ENCODE data around the gene HACD4.
"Not testable (repeated sequence)": the region's sequence is repeated elsewhere in the genome, so short reads cannot be mapped to it uniquely, and the experiment has no call there.

Gene HACD4

DNA sequence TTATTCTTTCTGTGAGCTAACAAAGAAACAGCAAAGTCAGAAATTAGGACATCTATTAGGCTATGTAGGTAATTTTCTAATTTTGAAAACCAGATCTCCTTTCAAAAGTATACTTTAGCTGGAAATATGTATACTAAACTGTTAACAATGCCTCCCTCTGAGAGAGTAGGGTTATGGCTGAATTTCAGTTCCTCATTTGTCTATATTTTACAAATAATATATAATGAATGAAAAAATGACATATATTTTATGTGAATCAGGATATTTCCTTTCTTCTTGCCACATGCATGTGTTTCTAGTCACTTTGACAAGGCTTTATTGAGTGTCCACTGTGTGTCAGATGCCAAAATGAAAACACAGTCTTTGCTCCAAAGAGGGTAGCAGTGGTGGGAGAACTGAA is 15.4 kb downstream of the HACD4 start:
- DNase-seq, result no peak

DNA sequence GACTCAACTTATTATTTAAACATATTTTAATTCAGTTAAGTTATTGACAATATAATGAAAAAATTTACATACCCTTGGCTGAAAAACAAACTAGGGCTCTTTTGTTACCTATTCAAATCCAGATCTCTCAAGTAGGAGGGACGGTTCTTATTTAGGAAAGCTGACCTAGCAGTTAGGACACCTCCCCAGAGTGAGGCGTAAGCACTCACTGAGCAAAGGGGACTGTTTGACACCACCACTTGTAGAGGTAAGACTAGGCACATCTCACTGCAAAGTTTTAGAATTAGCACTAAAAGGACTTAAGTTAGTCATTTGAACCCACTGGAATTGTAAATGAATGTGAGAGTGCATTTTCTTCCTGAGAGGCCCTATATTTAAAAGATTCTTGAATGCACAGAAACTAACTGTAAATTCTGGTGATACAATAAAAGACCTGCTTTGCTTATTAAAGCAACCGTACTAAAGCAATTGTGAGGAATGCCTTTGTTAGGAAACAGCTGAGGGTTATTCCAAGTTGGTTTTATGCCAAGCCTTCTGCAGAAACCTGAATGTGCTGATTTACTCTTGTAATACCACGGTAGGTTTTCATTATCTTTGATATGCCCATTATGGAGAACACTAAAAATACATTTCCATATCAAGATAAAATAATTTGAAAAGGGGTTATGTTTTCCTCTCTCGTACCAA is 16.2 kb downstream of the HACD4 start:
- DNase-seq, result peak; percentile 13

DNA sequence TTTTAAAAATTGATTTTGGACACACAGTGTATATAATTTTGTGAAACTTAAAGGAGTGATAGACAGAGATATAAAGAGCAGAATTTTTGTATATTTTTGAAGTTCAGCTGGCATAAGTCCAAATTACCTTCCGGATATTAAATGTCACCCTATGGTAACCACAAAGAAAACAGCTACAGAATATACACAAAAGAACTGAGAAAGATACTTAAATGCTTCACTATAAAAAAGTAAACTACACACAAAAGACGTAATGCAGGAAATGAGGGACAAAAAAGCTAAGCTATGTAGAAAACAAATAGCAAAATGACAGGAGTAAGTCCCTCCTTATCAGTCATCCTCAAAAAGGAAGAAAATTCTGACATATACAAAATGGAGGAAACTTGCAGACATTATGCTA is 29.4 kb downstream of the HACD4 start:
- no peak for DNase-seq

GRCh38 chr9:21001581-21001980 is 29.9 kb downstream of the HACD4 start:
- no peak for DNase-seq

DNA sequence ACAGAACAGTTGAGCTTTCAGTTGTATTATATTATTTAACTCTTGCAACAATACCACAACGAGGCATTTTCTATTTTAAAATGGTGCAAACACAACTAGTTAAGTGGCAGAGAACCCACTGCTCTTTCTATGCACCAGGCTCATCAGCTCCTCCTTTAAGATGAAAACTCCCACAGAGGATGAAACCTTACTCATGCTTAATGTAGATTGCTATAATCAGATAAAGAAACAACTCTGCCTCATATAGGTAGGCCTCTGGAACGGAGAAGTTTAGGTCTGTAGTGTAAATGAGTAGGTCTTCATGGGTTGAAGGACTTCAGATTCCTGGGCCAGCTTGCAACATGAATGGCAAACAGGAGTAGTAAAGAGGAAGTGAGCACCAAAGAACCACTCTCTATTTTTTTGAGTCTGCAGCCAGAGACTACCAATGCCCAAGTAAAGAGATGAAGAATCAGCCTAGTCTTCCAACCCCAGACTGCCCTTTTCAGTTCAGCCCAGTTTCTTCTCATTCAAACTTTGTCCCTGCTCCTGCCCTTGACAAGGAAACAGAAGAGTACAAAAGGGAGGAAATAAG is 33.9 kb downstream of the HACD4 start:
- no peak for DNase-seq

- no peak for DNase-seq
These were observed 34.6 kb downstream of the HACD4 start for GRCh38 chr9:20996809-20997208.

GRCh38 chr9:20995616-20996015 is 35.8 kb downstream of the HACD4 start:
- no peak for DNase-seq

DNA sequence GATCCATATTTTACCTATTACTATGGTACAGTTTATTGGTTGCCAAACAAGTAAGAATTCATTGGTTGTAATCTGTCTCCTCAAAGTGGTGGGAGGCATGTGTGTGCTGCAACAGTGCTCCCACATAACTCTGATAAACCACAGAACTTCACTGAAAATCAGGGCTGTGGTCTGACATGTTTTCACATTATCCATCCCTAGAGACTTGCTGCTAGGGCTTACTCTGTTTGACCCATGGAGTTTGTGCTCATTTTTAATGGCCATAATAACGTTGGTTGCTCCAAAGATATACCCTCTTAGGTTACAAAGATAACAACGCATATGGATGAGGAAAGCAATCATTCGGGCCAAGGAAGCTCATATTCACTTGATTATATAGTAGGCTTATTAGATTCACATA is 37.0 kb downstream of the HACD4 start:
- DNase-seq, result no peak

DNA sequence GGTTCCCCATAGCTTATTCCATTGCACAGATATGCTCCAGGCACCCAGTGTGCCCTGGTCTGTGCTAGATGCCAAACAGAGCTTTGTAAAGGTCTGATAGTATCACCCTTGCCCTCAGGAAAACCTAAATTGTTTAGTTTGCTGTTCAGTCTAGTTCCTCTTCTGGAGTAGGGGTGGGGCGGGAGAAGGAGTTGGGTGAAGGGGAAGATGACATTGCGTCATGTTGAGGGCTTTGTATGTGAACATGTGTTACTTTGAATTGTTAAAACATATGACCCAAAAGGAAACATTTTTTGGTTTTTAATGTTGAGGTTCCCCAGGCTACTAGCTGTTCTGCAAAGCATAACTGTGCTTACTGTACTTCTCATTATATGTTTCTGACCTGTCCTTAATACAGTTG is 40.6 kb downstream of the HACD4 start:
- DNase-seq, result no peak

- no peak for DNase-seq
These were observed 41.5 kb downstream of the HACD4 start for GRCh38 chr9:20989923-20990341.

GRCh38 chr9:20988671-20989315 is 42.6 kb downstream of the HACD4 start:
- DNase-seq, result no peak

DNA sequence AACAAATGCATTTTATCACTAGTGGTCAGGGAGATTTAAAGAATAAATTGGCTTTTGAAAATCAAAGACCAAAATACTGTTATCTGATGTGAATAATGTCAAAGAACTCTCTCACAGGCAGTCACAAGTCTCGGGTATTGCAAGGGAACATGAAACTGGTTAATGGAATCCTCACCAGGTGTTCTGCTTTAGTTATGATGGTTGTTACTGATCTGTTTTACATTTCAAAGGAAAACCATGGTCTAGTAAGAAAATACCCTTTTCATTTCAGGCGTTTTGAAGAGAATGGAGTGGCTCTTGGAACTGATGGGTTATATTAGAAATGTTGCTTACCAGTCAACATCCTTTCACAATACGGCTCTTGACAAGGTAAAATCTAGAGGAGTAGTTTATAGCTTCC is 43.4 kb downstream of the HACD4 start:
- no peak for DNase-seq

DNA sequence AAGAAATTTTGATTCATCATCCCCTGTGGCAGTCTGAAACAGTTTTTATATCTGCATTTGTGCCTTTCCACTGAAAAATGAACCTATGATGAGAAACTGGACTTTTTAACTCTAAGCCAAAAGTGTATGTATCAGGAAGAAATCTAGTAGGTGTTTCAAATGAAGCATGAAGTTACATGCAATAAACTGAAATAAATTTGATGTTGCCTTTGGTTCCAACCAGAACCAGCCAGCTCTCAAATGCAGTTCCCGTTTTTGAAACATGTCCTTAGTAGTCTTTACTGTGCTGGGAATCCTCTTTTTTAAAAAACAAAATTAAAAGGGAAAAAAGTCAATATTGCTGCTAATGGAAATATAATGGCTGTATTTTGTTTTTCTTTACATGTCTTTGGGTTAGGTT is 43.9 kb downstream of the HACD4 start:
- DNase-seq, result no peak

- no peak for DNase-seq
These were observed 45.4 kb downstream of the HACD4 start for GRCh38 chr9:20985851-20986600.

GRCh38 chr9:20984506-20984905 is 46.9 kb downstream of the HACD4 start:
- DNase-seq, result no peak

GRCh38 chr9:20981486-20981885 is 50.0 kb downstream of the HACD4 start:
- no peak for DNase-seq

- no peak for DNase-seq
These were observed 50.5 kb downstream of the HACD4 start for GRCh38 chr9:20980832-20981455.

DNA sequence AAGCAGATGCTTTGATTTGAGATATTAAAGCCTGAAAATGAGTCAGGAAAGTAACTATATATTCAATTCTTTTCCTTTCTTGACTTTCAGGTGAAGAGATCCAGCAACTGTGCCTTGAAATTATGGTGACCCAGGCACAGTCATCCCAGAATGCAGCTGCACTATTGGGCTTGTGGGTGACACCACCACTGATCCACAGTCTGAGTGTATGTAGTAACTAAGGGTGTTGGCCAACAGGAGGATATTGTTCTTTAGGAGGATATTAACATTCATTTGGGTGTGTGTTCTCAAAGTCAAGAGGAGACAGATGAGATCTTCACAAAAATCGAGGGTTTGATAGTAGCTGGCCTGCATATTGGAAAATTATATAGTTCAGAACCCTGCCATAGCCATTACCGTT is 53.2 kb downstream of the HACD4 start:
- no peak for DNase-seq

- DNase-seq, result not testable (repeated sequence)
These were observed 57.1 kb downstream of the HACD4 start for GRCh38 chr9:20974191-20974938.

- not testable (repeated sequence) for DNase-seq
These were observed 58.0 kb downstream of the HACD4 start for GRCh38 chr9:20973246-20973947.

DNA sequence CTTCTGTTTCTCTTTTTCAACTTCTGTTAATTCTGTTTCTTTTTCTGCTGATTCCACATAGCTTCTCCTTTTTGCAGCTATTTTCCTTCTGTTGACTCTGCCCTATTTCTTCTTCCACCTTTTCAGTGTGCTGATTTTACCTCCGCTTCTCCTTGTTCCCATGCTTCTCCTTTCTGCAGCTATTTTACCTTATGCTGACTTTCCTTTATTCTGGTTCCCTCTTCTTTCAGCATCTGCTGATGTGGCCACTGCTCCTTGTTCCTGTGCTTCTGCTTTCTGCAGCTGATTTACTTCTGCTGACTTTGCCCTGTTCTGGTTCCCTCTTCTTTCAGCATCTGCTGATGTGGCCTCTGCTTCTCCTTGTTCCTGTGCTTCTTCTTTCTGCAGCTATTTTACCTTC is 58.8 kb downstream of the HACD4 start:
- no peak for DNase-seq

All from NCI-H345 (cell line).